ENCODE measurements around the gene LGR6. TPM values are rescaled to one million over a fixed set of nuclear protein-coding genes. Genes with fewer than 3 reads are reported as not detected.

The LGR6 gene
- total and polyA plus RNA-seq, 2 of the 4 experiments (the other 2 are of a cell fraction): not detected

DNA sequence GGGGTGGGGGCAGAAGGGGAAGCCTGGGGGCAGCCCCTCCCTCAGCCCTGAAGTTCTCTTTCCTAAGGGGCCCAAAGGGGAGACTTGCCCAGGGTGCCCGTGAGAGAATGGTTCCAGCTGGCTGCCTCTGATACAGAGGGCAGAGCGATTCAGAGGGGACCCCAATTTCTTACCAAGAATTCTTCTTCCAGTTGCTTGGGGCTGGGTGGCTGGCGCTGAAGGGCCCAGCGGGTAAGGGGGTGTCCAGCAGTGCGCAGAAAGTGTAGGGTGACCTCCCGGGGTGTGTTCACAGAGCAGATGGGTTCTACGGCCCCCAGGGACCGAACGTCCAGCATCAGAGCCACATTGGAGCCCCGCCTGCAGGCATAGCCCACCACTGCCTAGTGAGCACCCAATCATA lies 35.7 kb upstream of the LGR6 start:
- ATAC-seq (ENCODE audit: low read depth) (no peak), DNase-seq (no peak)
- no peak overlapping the region for H2BK5ac ChIP-seq (ENCODE audit: low read depth, low read length, poor library complexity, severe bottlenecking)
- dilution Hi-C loops (cut with HindIII; ENCODE audit: low sequenced_read_pairs, unreplicated experiment) (no loop called here), in situ Hi-C loops (cut with MboI; ENCODE audit: low sequenced_read_pairs) (no loop called here), intact Hi-C loops (cut with micrococcal nuclease) (no loop called here)
- ChIA-PET CTCF (no interaction called here), POLR2A (ENCODE audit: unreplicated experiment) (no interaction called here)
- H3K4me3 ChIP-seq (ENCODE audit: insufficient read depth, low read depth, low read length): no peak overlapping the region
- no peaks in the 10 kb centered on the region for H3K9me1 ChIP-seq (ENCODE audit: insufficient read depth, low read length)
- no peak overlapping the region for H3K18ac ChIP-seq (ENCODE audit: low read depth, low read length)
- no peaks in the 10 kb centered on the region for H3K36me3 ChIP-seq (ENCODE audit: control insufficient read depth, insufficient read depth, low read length)
- H3K9me3 ChIP-seq (ENCODE audit: control insufficient read depth, insufficient read depth, low read length): no peaks in the 10 kb centered on the region
- H4K8ac ChIP-seq (ENCODE audit: low read depth in 2 of 2, low read length in 2 of 2): no peak overlapping the region
- H3K56ac ChIP-seq (ENCODE audit: extremely low read depth, insufficient read depth, low read length): no peak overlapping the region
- H4K20me1 ChIP-seq (ENCODE audit: insufficient read depth, low read length): no peaks in the 10 kb centered on the region
- no peak overlapping the region for H3K4me2 ChIP-seq (ENCODE audit: low read depth, low read length)
- no peak overlapping the region for H2AK5ac ChIP-seq (ENCODE audit: low read depth, low read length)
- no peak overlapping the region for H4K91ac ChIP-seq (ENCODE audit: insufficient read depth, low read depth, low read length)
- WGBS, 2 experiments (ENCODE audit: extremely low coverage in 2 of 2, insufficient read length in 1 of 2): no CpG with 5 or more reads among the region's 10 CpGs
- H3K23ac ChIP-seq (ENCODE audit: low read depth, low read length): no peak overlapping the region
- H3K4ac ChIP-seq (ENCODE audit: low read depth, low read length): no peak overlapping the region
- no peak overlapping the region for H2BK20ac ChIP-seq (ENCODE audit: low read depth, low read length)
- no peak overlapping the region for H2AFZ ChIP-seq (replicated peaks; ENCODE audit: low read length, poor library complexity)
- H3K27ac ChIP-seq (ENCODE audit: insufficient read depth, low read length): no peak overlapping the region
- no peak overlapping the region for H3K9ac ChIP-seq (ENCODE audit: low read depth, low read length)
- no peaks in the 10 kb centered on the region for H3K79me1 ChIP-seq (ENCODE audit: low read depth in 1 of 2, low read length in 2 of 2)
- no peak overlapping the region for H4K5ac ChIP-seq (ENCODE audit: low read depth, low read length)
- H3K27me3 ChIP-seq (ENCODE audit: control insufficient read depth, insufficient read depth, low read length): peaks cover 24% of the 10 kb centered on the region
- TF ChIP-seq, protein P1, sequence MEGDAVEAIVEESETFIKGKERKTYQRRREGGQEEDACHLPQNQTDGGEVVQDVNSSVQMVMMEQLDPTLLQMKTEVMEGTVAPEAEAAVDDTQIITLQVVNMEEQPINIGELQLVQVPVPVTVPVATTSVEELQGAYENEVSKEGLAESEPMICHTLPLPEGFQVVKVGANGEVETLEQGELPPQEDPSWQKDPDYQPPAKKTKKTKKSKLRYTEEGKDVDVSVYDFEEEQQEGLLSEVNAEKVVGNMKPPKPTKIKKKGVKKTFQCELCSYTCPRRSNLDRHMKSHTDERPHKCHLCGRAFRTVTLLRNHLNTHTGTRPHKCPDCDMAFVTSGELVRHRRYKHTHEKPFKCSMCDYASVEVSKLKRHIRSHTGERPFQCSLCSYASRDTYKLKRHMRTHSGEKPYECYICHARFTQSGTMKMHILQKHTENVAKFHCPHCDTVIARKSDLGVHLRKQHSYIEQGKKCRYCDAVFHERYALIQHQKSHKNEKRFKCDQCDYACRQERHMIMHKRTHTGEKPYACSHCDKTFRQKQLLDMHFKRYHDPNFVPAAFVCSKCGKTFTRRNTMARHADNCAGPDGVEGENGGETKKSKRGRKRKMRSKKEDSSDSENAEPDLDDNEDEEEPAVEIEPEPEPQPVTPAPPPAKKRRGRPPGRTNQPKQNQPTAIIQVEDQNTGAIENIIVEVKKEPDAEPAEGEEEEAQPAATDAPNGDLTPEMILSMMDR (conservative IDR thresholded peaks at IDR 0.05; ENCODE audit: low read depth, low read length): no peak
- TF ChIP-seq RCOR1 (IDR thresholded peaks at IDR 0.05; ENCODE audit: insufficient replicate concordance, low read length): no peak
- no peak for TF ChIP-seq MAZ (IDR thresholded peaks at IDR 0.05; ENCODE audit: borderline replicate concordance, low read depth, low read length)
- TF ChIP-seq SMC3 (IDR thresholded peaks at IDR 0.05; ENCODE audit: low read depth, low read length): no peak
- TF ChIP-seq FOS (IDR thresholded peaks at IDR 0.05; ENCODE audit: low read depth, low read length): no peak
- TF ChIP-seq POLR2A (IDR thresholded peaks at IDR 0.05; ENCODE audit: low read depth, low read length): no peak
- TF ChIP-seq MXI1 (IDR thresholded peaks at IDR 0.05; ENCODE audit: borderline replicate concordance, low read depth, low read length): no peak
- TF ChIP-seq RFX5 (IDR thresholded peaks at IDR 0.05; ENCODE audit: low read depth, low read length): no peak
- no peak for TF ChIP-seq BHLHE40 (IDR thresholded peaks at IDR 0.05; ENCODE audit: low read depth, low read length)
- TF ChIP-seq, protein P2, sequence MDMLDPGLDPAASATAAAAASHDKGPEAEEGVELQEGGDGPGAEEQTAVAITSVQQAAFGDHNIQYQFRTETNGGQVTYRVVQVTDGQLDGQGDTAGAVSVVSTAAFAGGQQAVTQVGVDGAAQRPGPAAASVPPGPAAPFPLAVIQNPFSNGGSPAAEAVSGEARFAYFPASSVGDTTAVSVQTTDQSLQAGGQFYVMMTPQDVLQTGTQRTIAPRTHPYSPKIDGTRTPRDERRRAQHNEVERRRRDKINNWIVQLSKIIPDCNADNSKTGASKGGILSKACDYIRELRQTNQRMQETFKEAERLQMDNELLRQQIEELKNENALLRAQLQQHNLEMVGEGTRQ (IDR thresholded peaks at IDR 0.05; ENCODE audit: low read depth, low read length): no peak
- no peak for TF ChIP-seq MAFK (IDR thresholded peaks at IDR 0.05; ENCODE audit: low read depth, low read length)
- TF ChIP-seq CHD1 (IDR thresholded peaks at IDR 0.05; ENCODE audit: low read depth, low read length): no peak
- TF ChIP-seq CEBPB (IDR thresholded peaks at IDR 0.05; ENCODE audit: low read depth, low read length): no peak
- TF ChIP-seq RAD21 (IDR thresholded peaks at IDR 0.05; ENCODE audit: low read length): no peak
- TF ChIP-seq NFE2L2 (IDR thresholded peaks at IDR 0.05; ENCODE audit: low read depth, low read length): no peak
- no peak overlapping the region for H3K14ac ChIP-seq (replicated peaks; ENCODE audit: low read depth, low read length)
- no peak overlapping the region for H2BK15ac ChIP-seq (ENCODE audit: low read depth, low read length)
- no TSS peak for BruUV-seq (replicated peaks)
- H3K4me1 ChIP-seq (ENCODE audit: control insufficient read depth, insufficient read depth, low read length): no peaks in the 10 kb centered on the region
- H2BK120ac ChIP-seq (ENCODE audit: low read depth, low read length): no peak overlapping the region
- H2AK9ac ChIP-seq (replicated peaks; ENCODE audit: low read depth, low read length, poor library complexity): no peak overlapping the region
